Adrenal gland (tissue), 12 donors: ENCODE measurements around the gene MARS1. TPM values are rescaled to one million over a fixed set of nuclear protein-coding genes. Genes with fewer than 3 reads are reported as not detected.

ENCODE experiments used
- DNase-seq, 7 donors: peaks; one replicate each; pipeline ENCODE4 v3.0.0-alpha.2; 2019 to 2020
- H3K27ac ChIP-seq, 5 donors: fragments of 200-600 bp; sonication (generic) in 4 of 5; 1 replicate in 3 of 5; 2 replicates in 2 of 5; pipeline versions ENCODE4 v1.5.1 to v1.8.0; 2016 to 2020; ENCODE audit warnings: mild to moderate bottlenecking in 1 of 5
- H3K27me3 ChIP-seq: fragments of 200-600 bp; 2 replicates; pipeline ENCODE4 v1.8.0; 2021
- H3K36me3 ChIP-seq, 2 donors: fragments of 200-600 bp; replicated peaks in 1 of 2; 1 replicate in 1 of 2; 2 replicates in 1 of 2; pipeline versions ENCODE4 v1.5.1 to v1.8.0; 2018 to 2022
- H3K4me1 ChIP-seq, 2 donors: fragments of 200-600 bp; replicated peaks in 1 of 2; 1 replicate in 1 of 2; 2 replicates in 1 of 2; pipeline versions ENCODE4 v1.5.1 to v1.8.0; 2018 to 2021
- H3K4me3 ChIP-seq, 4 donors: fragments of 200-600 bp; sonication (generic) in 3 of 4; one replicate each; pipeline ENCODE4 v1.5.1; 2016 to 2018
- H3K9me3 ChIP-seq, 3 donors: fragments of 200-600 bp; sonication (generic) in 1 of 3; replicated peaks in 1 of 3; 1 replicate in 2 of 3; 2 replicates in 1 of 3; pipeline versions ENCODE4 v1.5.1 to v1.8.0; 2016 to 2021
- CTCF ChIP-seq, 6 experiments: fragments of 450-650 bp in 4 of 6; fragments of 200-600 bp in 2 of 6; sonication (generic) in 1 of 6; IDR thresholded peaks; 1 replicate in 5 of 6; 2 replicates in 1 of 6; pipeline versions ENCODE4 v1.5.1 to v1.8.0; 2016 to 2021; ENCODE audit warnings: antibody characterized with exemption in 6 of 6, mild to moderate bottlenecking in 2 of 6, moderate library complexity in 1 of 6
- POLR2A ChIP-seq, 2 donors: fragments of 450-650 bp; IDR thresholded peaks; one replicate each; pipeline ENCODE4 v1.6.1; 2017; ENCODE audit warnings: antibody characterized with exemption in 2 of 2, mild to moderate bottlenecking in 2 of 2, moderate library complexity in 1 of 2
- WGBS, 4 donors: extraction: QIAGEN DNeasy Blood & Tissue Kit in 2 of 4; methylation state at CpG; one replicate each; pipeline versions ENCODE4 v1.1.5 to v1.1.7; 2013 to 2017; 5-methylcytosine and 5-hydroxymethylcytosine counted together
- intact Hi-C, 2 donors: fragments of 100-400 bp; cut with DNase I; formaldehyde crosslinking; loops; one replicate each; pipeline versions ENCODE4 v1.14.1 to v1.15.0; 2022 to 2023
- polyA plus RNA-seq, 3 donors: library from polyadenylated mRNA; stranded (reverse); fragments of 200-250 nt in 2 of 3; fragments of 350-450 nt in 1 of 3; fragmentation: Illumina TruSeq in 1 of 3; extraction: RNeasy Lipid Tissue Mini Kit (QIAGEN cat#74804) in 1 of 3; gene quantifications; one replicate each; pipeline ENCODE4 v1.2.3, GENCODE V29; 2013 to 2014
- total RNA-seq, 9 donors: library from RNA; depleted of rRNA in 4 of 9; stranded (reverse); fragments of >200 nt in 4 of 9; fragments of 120-200 nt in 1 of 9; fragmentation: NEBNext Ultra II Directional in 1 of 9; extraction: Animal tissue kit (Norgen Biotek cat#: 25700) in 1 of 9; gene quantifications; one replicate each; pipeline versions ENCODE4 v1.1.0 to v1.2.4, GENCODE V29; 2013 to 2023
- donor health status: healthy with polysubstance abuse.
- donor health status: Bipolar disorder and iron deficiency.
- donor health status: DM: yes; HTN: yes; CAD: no.
- donor health status: DM: no; HTN: no; CAD: no.
- donor health status: DM: no; HTN: no; CAD: no.
- donor health status: DM: yes; HTN: yes; CAD: no.

The MARS1 gene
- total and polyA plus RNA-seq, 12 donors: 38.3 to 210 (median 135) TPM

DNA sequence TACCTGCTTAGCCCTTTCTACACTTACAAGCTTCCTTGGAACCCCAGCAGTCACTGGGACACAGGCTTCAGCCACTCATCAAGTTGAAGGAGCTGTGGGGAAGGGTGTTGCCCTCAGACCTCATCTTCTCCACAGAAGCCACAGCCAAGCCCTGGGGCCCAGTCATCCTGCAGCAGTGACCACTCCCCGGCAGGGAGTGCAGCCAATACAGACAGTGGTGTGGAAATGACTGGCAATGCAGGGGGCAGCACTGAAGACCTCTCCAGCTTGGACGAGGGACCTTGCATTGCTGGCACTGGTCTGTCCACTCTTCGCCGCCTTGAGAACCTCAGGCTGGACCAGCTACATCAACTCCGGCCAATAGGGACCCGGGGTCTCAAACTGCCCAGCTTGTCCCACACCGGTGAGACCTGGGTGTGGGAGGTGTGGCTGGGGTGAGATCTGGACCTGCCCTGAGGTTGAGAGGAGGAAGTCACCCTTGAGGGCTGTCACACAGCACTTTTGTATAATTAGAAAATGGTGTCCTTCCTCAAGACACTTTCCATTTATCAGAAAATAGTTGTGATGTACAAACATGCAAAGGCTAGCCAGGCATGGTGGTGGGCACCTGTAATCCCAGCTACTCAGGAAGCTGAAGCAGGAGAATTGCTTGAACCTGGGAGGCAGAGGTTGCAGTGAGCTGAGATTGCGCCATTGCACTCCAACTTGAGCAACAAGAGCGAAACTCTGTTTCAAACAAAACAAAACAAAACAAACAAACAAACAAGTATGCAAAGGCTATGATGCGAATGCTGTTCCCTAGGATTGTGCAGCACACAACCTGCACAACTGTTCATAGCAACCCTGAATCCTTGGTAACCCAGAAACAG, 18.3 kb upstream of the MARS1 start:
- TF ChIP-seq POLR2A (IDR thresholded peaks at IDR 0.05): no peak
- TF ChIP-seq CTCF (IDR thresholded peaks at IDR 0.05): no peak
- Histone ChIP-seq H3K36me3 (no peaks in the 10 kb centered on the region), H3K27me3 (peaks cover 12% of the 10 kb centered on the region), H3K9me3 (no peaks in the 10 kb centered on the region), H3K4me3 (no peak overlapping the region), H3K27ac (no peak overlapping the region), H3K4me1 (no peaks in the 10 kb centered on the region)
- WGBS, 4 donors: 82 to 88% (median 84%) methylated on average over 4 to 10 of the region's 10 CpGs
- intact Hi-C loops: no loop called here
- DNase-seq: no peak

GRCh38 chr12:57470286-57470969, 17.4 kb upstream of the MARS1 start:
- TF ChIP-seq CTCF (IDR thresholded peaks at IDR 0.05) (no peak), POLR2A (IDR thresholded peaks at IDR 0.05) (no peak)
- H3K27ac ChIP-seq: no peak overlapping the region
- no peaks in the 10 kb centered on the region for H3K36me3 ChIP-seq
- no peak for DNase-seq
- peaks cover 3 to 6% of the 10 kb centered on the region in 2 donors for H3K4me1 ChIP-seq
- intact Hi-C loops: no loop called here
- peaks cover 21% of the 10 kb centered on the region for H3K27me3 ChIP-seq
- WGBS, 4 donors: 86 to 91% (median 88%) methylated on average over 7 to 14 of the region's 14 CpGs
- no peak overlapping the region for H3K4me3 ChIP-seq
- H3K9me3 ChIP-seq: no peaks in the 10 kb centered on the region

DNA sequence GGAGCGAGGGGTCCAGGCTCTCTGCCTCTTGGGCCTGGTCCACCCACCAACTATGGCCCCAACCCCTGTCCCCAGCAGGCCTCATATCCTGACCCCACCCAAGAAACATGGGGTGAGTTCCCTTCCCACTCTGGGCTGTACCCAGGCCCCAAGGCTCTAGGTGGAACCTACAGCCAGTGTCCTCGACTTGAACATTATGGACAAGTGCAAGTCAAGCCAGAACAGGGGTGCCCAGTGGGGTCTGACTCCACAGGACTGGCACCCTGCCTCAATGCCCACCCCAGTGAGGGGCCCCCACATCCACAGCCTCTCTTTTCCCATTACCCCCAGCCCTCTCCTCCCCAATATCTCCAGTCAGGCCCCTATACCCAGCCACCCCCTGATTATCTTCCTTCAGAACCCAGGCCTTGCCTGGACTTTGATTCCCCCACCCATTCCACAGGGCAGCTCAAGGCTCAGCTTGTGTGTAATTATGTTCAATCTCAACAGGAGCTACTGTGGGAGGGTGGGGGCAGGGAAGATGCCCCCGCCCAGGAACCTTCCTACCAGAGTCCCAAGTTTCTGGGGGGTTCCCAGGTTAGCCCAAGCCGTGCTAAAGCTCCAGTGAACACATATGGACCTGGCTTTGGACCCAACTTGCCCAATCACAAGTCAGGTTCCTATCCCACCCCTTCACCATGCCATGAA, 16.8 kb upstream of the MARS1 start:
- Histone ChIP-seq H3K27ac (no peak overlapping the region), H3K4me1 (peaks cover 10 to 12% of the 10 kb centered on the region in 2 donors), H3K4me3 (no peak overlapping the region), H3K9me3 (no peaks in the 10 kb centered on the region), H3K27me3 (peaks cover 23% of the 10 kb centered on the region), H3K36me3 (no peaks in the 10 kb centered on the region)
- TF ChIP-seq POLR2A (IDR thresholded peaks at IDR 0.05): no peak
- no peak for TF ChIP-seq CTCF (IDR thresholded peaks at IDR 0.05)
- WGBS, 4 donors: 75 to 89% (median 82%) methylated on average over 4 of the region's 4 CpGs
- no peak for DNase-seq
- intact Hi-C loops: no loop called here

DNA sequence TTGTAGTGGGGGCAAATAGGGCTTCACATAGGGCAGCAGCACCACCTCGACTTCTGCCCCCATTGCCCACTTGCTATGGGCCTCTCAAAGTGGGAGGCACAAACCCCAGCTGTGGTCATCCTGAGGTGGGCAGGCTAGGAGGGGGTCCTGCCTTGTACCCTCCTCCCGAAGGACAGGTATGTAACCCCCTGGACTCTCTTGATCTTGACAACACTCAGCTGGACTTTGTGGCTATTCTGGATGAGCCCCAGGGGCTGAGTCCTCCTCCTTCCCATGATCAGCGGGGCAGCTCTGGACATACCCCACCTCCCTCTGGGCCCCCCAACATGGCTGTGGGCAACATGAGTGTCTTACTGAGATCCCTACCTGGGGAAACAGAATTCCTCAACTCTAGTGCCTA, 16.2 kb upstream of the MARS1 start:
- peaks cover 26% of the 10 kb centered on the region for H3K27me3 ChIP-seq
- H3K4me1 ChIP-seq: peaks cover 11 to 14% of the 10 kb centered on the region in 2 donors
- TF ChIP-seq POLR2A (IDR thresholded peaks at IDR 0.05) (no peak), CTCF (IDR thresholded peaks at IDR 0.05) (no peak)
- H3K4me3 ChIP-seq: no peak overlapping the region
- no peaks in the 10 kb centered on the region for H3K9me3 ChIP-seq
- no peaks in the 10 kb centered on the region for H3K36me3 ChIP-seq
- 77 to 100% (median 82%) methylated on average over 1 to 3 of the region's 3 CpGs for WGBS, 4 donors
- no peak overlapping the region for H3K27ac ChIP-seq
- DNase-seq: no peak
- intact Hi-C loops: no loop called here
